HG02610 (cell line): Measurements from ENCODE around the gene SPEN.

ENCODE experiments used
- ATAC-seq: cut with Tn5 transposase; IDR thresholded peaks from one replicate; pipeline ENCODE4 v1.9.1; 2021; ENCODE audit warnings: mild to moderate bottlenecking, moderate library complexity; ENCODE audit not compliant: unreplicated experiment

Gene SPEN

DNA sequence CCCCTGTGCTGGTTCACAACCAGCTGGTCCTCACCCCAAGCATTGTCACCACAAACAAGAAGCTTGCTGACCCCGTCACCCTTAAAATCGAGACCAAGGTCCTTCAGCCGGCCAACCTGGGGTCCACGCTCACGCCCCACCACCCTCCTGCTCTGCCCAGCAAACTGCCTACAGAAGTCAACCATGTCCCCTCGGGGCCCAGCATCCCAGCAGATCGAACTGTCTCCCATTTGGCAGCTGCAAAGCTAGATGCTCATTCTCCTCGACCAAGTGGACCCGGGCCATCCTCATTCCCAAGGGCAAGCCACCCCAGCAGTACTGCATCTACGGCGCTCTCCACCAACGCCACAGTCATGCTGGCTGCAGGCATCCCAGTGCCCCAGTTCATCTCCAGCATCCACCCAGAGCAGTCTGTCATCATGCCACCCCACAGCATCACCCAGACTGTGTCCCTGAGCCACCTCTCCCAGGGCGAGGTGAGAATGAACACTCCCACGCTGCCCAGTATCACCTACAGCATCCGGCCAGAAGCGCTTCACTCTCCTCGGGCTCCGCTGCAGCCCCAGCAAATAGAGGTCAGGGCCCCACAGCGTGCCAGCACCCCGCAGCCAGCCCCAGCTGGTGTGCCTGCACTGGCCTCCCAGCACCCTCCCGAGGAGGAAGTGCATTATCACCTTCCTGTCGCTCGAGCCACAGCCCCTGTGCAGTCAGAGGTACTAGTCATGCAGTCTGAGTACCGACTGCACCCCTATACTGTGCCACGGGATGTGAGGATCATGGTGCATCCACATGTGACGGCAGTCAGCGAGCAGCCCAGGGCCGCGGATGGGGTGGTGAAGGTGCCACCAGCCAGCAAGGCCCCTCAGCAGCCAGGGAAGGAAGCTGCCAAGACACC lies 87.8 kb downstream of the SPEN start:
- ATAC-seq: no peak

DNA sequence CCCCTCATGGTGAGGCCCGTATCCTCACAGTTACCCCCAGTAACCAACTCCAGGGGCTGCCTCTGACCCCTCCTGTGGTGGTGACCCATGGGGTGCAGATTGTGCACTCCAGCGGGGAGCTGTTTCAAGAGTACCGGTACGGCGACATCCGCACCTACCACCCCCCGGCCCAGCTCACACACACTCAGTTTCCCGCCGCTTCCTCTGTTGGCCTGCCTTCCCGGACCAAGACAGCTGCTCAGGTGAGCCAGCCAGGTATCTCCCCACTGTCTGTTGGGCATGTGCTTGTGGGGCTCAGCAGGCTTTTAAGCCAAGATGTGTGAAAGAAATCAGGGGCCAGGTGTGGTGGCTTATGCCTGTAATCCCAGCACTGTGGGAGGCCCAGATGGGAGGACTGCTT lies 88.5 kb downstream of the SPEN start:
- ATAC-seq: no peak

DNA sequence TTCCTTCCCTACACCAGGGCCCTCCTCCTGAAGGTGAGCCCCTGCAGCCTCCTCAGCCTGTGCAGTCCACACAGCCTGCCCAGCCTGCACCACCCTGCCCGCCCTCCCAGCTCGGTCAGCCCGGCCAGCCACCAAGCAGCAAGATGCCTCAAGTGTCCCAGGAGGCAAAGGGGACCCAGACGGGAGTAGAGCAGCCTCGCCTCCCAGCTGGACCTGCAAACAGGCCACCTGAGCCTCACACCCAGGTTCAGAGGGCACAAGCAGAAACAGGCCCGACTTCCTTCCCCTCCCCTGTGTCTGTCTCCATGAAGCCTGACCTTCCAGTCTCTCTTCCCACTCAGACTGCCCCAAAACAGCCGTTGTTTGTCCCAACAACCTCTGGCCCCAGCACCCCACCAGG lies 89.6 kb downstream of the SPEN start:
- ATAC-seq: no peak

DNA sequence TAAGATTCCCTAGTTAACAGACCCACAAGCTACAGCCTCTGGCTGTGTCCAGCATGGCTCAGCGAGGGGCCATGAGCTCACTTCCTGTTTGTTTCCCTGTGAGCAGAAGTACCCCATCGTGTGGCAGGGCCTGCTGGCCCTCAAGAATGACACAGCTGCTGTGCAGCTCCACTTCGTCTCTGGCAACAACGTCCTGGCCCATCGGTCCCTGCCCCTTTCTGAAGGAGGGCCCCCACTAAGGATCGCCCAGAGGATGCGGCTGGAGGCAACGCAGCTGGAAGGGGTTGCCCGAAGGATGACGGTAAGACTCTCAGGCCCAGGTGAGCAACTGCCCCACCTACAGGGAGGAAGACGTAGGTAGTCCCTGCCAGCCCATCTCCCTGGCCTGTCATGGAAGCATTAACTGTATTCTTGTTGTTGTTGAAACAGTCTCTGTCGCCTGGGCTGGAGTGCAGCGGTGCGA lies 90.2 kb downstream of the SPEN start:
- no peak for ATAC-seq

DNA sequence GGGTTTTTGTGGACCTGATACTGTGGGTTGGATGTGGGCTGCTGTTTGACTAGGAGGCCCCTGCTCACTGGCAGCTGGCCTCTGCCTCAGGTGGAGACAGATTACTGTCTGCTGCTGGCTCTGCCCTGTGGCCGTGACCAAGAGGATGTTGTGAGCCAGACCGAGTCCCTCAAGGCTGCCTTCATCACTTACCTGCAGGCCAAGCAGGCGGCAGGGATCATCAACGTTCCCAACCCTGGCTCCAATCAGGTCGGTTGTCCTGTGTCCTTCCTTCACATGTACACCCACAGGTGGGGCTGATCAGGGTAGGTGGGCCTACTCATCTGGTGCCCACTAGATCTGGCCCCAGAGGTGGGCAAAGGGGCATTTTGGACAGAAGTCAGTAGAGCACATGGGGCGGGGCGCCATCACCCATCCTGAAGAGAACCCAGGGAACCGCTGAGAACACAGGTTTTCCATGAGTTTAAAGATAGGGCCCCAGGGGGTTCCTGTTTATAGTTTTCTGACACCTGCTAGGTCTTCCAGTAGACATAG lies 91.2 kb downstream of the SPEN start:
- no peak for ATAC-seq

DNA sequence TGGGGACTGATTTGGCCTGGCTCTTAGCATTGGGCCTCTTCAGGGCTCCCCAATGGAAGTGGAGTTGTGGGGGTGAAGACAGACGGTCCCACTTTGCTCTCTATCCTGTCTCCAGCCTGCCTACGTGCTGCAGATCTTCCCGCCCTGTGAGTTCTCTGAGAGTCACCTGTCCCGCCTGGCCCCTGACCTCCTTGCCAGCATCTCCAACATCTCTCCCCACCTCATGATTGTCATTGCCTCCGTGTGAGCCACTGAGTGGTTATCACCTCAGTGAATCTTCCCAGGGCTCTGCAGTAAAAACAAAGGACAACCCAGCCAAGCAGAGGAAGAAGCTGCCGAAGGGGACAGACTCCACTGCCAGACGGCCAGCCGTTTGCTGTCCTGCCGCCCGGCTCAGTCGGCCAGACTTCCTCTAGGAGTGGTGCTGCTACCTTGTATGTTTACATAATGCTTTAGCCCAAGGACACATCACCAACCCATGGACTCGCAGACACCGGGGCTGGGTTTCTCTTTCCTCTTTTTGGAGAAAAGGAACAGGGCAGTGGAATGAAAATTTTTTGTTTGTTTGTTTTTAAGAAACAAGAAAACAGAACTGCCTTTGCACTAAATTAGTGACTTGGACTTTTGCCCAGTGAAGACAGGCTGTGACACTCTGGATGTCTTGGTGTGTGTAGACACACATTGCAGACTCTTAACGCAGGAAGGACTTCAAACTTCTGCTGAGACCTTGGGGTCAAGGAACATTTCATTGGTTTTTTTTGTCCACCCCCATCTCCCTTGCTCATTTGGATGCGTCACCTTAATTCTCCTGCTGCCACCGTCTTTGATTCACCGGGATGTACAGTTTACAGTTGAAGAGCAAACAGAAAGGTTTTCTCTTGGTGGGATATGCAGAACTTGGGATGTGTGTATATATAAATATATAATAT lies 91.9 kb downstream of the SPEN start:
- no peak for ATAC-seq

DNA sequence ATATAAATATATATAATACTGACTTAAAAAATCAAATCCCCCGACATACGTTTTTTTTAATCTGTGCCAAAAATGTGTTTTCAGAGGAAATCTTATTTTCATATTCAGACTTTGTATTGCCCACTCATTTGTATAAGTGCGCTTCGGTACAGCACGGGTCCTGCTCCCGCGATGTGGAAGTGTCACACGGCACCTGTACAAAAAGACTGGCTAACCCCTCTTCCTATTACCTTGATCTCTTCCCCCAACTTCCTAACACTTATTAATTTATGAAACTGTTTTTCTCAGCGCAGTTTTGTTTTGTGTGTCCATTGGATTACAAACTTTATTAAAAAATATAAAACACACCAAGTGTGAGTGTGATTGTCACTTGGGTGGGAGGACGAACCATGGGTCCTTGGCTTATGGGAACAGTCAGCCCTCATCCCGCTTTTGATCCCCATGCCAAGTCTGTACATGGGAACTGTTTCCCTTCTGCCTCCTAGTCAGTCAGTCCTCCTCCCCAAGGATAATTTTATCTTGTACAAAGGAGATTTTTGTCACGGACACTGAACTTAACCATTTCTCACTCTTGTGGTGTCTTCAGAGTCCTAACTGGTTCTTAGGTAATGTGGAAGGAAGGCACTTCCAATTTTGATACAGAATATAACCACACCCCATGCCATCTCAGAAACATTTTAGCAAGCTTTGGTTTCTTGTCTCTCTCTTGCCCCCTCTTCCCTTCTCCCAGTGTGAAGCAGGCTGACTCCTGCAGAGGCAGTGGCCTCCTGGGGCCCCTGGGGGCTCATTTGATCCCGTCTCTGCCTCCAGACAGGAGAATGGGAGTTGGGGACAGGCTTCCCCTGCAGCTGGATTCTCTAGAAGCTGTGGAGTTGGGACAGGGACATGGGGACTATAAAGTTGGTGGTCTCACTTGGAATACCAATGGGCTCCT lies 92.9 kb downstream of the SPEN start:
- ATAC-seq: no peak

DNA sequence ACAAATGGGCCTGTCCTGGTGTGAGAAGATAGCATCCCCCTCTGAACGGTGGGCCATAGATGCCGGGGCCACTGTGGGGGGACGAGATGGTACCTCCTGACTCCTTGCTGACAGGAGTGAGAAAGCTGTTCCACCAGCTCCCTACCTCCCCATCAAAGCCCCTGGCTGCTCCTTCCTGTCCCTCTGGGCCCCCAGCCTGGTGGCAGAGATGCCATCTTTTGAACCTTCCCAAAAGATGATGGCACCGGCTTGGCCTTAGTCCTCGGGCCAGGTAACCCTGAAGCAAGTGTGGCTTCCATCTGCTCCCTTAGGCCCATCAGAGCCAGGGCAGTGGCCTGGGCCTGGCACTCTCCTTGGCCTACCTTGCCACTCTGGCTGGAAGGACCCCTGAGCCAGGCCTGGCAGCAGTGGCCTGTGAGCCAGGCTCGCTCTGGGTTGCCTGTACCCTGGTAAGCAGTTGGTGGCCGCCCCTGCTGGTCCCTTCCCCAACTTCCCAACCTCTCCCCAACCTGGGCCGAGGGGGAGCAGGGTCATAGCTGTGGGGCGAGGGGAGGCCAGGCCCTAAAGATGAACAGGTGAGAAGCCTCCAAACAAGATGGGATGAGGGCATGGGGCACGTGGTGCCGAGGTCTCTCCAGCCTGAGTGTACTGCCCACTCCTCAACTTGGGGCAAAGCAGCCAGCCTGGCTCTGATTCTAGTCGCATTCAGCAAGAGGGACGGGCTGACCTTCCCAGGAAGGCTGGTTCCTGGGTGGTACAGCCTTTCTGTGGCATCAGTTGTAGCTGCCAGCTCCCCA lies 93.7 kb downstream of the SPEN start:
- no peak for ATAC-seq

DNA sequence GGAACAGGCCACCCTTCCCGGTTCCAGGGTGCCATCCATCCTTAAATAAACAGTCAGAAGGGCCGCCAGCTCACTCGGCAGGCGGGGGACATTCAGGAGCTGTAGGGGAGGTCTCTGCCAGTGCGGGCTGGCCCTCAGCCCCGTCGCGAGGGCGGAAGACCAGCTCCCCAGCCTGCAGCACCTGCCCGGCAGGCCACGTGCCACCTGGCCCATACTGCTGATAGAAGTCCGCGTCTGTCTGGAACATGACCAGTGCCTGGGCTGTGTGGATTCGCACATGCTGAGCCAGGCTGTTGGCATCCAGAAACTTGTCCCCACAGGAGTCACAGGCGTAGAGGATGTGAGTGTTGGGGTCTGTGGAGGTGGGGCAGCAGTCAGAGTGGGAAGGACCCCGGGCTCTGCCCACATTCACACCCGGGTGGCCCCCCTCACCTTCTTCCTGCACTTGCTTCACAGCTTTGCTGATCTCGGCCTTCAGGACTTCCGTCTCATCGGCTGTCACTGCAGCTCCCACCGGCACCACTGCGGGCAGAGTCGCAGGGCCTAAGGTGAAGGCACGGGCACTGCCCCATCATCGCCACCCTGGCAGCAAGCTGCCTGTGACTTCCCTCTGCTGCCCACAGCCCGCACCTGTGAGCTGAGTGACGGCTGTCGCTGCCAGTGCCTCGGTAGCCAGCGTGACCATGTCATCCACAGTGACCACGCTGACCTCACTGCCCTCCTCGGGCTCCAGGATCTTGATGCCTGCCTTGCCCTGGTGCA lies 94.6 kb downstream of the SPEN start:
- no peak for ATAC-seq

DNA sequence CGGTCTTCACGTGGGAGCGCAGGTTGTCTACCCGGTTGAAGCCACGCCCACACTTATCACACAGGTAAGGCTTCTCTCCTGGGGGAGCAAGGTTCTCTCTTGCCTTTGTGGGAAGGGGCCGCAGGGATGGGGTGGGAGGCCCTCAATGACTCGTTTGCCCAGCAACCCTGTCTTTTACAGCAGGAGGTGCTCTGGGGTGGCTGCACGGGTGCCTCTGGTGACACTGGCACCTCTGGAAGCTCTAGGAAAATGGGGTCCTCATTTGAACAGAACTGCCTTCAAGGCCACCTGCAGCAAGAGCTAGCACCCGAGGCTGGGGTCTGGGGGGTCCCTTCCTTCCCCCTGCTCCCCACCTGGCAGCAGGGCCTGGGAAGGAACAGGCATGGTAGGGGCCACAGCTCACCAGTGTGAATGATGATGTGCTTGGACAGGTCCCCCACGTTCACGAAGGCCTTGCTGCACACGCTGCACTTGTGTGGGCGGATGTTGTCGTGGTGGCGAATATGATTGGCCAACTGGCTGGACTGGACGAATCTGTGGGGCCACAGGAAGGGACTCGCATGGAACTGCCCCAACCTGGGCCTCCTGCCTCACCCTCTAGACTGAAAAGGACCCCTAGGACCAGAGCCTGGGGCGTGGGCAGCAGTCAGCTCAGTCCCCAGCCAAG lies 95.3 kb downstream of the SPEN start:
- no peak for ATAC-seq

DNA sequence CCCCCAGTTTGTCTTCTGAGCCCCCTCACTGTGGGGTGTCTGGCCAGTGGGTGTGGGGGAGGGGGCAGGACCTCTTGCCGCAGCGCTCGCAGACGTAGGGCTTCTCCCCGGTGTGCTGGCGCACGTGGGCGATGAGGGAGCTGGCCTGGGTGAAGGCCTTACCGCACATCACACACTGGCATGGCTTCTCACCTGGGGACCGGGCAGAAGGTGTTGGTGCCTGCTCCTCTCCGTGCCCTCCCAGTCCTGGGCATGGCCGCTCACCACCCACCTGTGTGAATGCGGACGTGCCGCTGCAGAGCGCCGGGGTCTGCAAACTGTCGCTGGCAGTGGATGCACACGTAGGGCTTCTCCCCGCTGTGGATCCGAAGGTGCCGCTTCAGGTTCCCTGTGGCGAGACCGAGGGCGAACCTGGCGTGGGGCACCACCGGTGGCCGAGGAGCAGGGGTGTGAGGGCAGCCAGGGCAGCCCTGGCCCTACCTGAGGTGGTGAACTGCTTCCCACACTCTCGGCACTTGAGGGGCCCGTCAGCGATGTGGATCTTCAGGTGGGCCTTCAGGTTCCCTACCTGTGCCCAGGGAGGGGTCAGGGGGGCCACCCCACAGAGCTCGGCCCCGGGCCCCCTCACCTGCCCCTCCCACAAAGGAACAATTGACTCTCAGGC lies 96.0 kb downstream of the SPEN start:
- no peak for ATAC-seq

DNA sequence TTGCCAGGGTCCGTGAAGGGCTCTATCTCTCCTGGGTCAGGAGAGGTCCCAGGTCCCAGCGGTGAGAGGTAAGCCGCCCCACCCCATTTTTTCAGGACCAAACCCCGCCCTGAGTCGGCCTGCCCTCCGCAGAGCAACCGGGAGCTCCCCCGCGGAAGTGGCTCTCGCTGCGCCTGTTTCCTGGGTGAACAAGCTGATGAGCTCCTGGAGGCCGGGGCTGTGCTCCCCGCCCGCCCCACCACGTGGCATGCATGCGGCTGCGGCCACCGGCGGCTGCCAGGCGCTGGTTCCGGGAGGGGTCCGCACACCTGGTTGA lies 96.4 kb downstream of the SPEN start:
- ATAC-seq: no peak

DNA sequence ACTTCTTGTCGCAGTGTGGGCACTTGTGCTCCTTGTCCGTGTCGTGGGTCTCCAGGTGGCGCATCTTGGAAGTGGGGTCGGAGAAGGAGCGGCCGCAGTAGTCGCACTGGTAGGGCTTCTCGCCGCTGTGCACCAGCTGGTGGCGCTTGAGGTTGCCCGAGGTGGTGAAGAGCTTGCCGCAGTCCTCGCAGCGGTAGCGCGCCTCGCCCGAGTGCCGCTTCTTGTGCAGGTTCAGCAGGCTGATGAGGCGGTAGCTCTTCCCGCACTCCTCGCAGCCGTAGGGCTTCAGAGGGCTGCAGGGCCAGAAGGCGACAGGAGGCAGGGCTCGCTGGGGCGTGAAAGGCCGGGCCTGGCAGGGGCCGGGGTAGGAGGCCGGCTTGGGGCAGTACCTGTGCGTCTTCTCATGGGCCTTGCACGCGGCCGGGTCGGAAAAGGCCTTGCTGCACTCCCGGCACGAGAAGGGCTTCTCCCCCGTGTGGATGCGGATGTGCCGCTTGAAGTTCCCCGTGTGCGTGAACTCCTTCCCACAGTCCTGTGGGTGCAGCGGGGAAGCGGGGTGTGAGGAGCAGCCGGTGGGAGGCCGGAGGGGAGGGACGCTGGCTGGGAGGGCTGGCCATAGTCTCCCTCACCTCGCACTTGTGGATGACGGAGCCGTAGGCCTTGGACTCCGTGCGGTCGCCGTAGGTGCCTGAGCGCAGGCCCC lies 97.0 kb downstream of the SPEN start:
- ATAC-seq: no peak

DNA sequence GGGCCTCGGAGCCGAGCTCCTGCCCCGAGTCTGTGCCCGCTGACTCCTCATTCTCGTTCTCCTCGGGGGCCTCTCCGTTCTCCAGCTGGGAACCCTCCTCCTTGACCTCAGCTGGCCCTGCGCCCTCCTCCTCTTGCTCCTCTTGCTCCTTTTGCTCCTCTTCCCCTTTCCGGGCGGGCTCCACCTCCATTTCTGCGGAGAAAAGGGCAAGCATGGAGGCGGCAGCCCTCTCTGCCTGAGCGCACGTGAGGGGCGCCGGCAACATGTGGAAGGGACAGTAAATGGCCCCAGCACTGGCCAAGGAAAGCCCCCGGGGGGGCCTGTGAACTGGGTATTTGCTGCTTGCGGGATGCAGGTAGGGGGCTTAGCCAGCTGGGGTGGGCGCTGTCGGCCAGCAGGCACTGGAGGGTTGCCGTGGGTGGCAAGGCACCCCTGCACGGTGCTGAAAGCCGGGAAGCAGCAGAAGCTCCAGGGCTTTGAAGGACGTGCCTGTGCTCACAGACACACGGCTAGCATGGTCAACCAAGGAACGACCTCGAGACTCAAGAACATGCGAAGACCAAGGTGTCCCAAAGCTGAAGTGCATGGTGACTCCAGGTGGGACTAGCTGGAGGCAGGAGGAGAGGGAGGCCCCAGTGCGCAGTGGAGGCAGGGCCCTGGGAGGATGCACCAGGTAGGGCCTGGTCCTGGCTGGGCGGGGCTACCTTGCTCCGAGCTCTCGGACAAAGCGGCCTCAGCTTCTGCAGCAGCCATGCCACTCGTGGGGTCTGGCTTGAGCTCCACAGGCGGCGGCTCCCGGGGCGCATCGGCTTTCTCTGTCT lies 97.7 kb downstream of the SPEN start:
- no peak for ATAC-seq

DNA sequence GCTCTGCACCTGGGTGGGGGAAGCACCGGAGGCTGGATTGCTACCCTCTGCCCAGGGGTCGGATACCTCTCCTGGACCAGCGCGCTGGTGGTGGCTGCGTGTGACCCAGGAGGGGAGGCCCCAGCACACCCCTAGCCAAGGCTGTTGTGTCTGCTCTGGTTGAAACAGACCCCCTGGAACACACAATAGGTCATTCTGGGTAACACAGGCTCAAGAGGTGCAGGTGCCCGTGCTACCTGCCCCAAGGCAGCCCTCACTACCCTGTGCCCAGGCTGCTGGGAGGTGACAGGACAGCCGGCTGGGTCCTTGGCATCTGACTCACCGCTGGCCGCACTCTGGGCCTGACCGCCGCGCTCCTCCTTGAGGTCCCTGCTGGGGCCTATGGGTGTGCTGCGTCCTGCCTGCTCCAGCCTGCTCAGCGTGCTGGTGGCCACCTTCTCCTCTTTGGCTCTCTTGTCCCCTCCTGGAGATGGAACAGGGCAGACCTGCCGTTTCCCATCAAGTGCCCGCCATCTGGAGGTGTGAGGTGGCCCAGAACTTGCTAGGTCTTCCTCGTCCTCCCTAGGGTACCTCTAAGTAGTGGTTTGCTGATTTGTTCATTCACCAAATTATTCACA lies 98.4 kb downstream of the SPEN start:
- ATAC-seq: no peak
